ENCODE measurements around the gene CLEC18A.

DNA sequence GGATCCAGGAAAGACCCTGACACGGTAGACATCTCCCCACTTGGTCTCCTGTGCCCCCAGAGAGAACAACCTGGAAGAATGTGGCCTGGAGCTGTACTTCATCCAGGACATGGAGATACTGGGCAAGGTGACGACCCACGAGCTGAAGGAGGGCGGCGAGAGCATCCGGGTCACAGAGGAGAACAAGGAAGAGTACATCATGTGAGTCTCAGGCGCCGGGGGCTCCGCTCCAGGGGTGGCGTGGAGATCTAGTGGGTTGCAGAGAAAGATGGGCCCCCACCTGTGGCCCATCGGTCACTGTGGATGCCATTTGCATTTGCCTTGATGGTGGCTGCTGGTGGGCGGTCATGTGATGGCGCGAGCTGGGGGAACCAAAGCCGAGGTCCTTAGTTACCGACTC is 14.9 kb upstream of the CLEC18A start:
- TF ChIP-seq CTCF (conservative IDR thresholded peaks at IDR 0.05 in 1 of 2, IDR thresholded peaks at IDR 0.05 in 1 of 2; ENCODE audit: extremely low read depth in 1 of 2, insufficient read depth in 1 of 2, low read depth in 1 of 2, low read length in 2 of 2) (no peak), EZH2 (IDR thresholded peaks at IDR 0.05; ENCODE audit: borderline replicate concordance, low read length) (no peak)

Data from mammary epithelial cell (primary cell).